H9 (cell line): ENCODE data around the gene C16orf74. TPM values are rescaled to one million over a fixed set of nuclear protein-coding genes. Genes with fewer than 3 reads are reported as not detected.

Experiments used
- DNase-seq: peaks from one replicate; pipeline ENCODE4 v3.0.0-alpha.2; 2017
- H2AFZ ChIP-seq: one replicate; pipeline ENCODE4 v1.6.1; 2013; ENCODE audit warnings: mild to moderate bottlenecking, low read length, control low read depth, moderate library complexity
- H2AK5ac ChIP-seq: 2 replicates; pipeline ENCODE4 v1.6.1; 2013; ENCODE audit warnings: low read length, control low read depth, mixed read lengths; ENCODE audit not compliant: insufficient read length
- H2BK120ac ChIP-seq: one replicate; pipeline ENCODE4 v1.6.1; 2013; ENCODE audit warnings: low read depth, mild to moderate bottlenecking, low read length, control low read depth, inconsistent platforms; ENCODE audit not compliant: poor library complexity, severe bottlenecking
- H2BK12ac ChIP-seq: 2 replicates; pipeline ENCODE4 v1.6.1; 2013; ENCODE audit warnings: low read length, control low read depth, mixed read lengths, low read depth; ENCODE audit not compliant: insufficient read length
- H2BK15ac ChIP-seq: 2 replicates; pipeline ENCODE4 v1.6.1; 2013; ENCODE audit warnings: low read depth, low read length, control low read depth
- H2BK20ac ChIP-seq: one replicate; pipeline ENCODE4 v1.6.1; 2013; ENCODE audit warnings: low read depth, mild to moderate bottlenecking, low read length, control low read depth, inconsistent platforms; ENCODE audit not compliant: poor library complexity, severe bottlenecking
- H2BK5ac ChIP-seq: 2 replicates; pipeline ENCODE4 v1.6.1; 2013; ENCODE audit warnings: low read length, control low read depth, mixed read lengths; ENCODE audit not compliant: insufficient read length
- H3K14ac ChIP-seq: 2 replicates; pipeline ENCODE4 v1.6.1; 2013; ENCODE audit warnings: low read length, control low read depth; ENCODE audit not compliant: insufficient read depth
- H3K18ac ChIP-seq: 2 replicates; pipeline ENCODE4 v1.6.1; 2013; ENCODE audit warnings: low read depth, mild to moderate bottlenecking, mixed read lengths, low read length, control low read depth; ENCODE audit not compliant: insufficient read length
- H3K23ac ChIP-seq: 2 replicates; pipeline ENCODE4 v1.6.1; 2013; ENCODE audit warnings: low read length, control low read depth, mixed read lengths, low read depth; ENCODE audit not compliant: insufficient read length
- H3K23me2 ChIP-seq: 2 replicates; pipeline ENCODE4 v1.6.1; 2013; ENCODE audit warnings: low read depth, mild to moderate bottlenecking, mixed read lengths, low read length, control low read depth; ENCODE audit not compliant: insufficient read length, poor library complexity, severe bottlenecking
- H3K27ac ChIP-seq: 2 replicates; pipeline ENCODE4 v1.5.1; 2013; ENCODE audit warnings: low read length, control low read depth, mixed read lengths, low read depth; ENCODE audit not compliant: insufficient read length
- H3K27me3 ChIP-seq: 2 replicates; pipeline ENCODE4 v1.6.1; 2013; ENCODE audit warnings: low read length, control low read depth, inconsistent platforms; ENCODE audit not compliant: insufficient read depth
- H3K4ac ChIP-seq: 2 replicates; pipeline ENCODE4 v1.6.1; 2013; ENCODE audit warnings: low read depth, mild to moderate bottlenecking, control low read depth, inconsistent platforms, low read length, moderate library complexity
- H3K4me1 ChIP-seq: 2 replicates; pipeline ENCODE4 v1.6.1; 2013; ENCODE audit warnings: low read length, control low read depth, inconsistent platforms; ENCODE audit not compliant: insufficient read depth
- H3K4me2 ChIP-seq: 2 replicates; pipeline ENCODE4 v1.6.1; 2013; ENCODE audit warnings: low read length, control low read depth, mixed read lengths; ENCODE audit not compliant: insufficient read length, insufficient read depth
- H3K56ac ChIP-seq: 2 replicates; pipeline ENCODE4 v1.6.1; 2013; ENCODE audit warnings: low read depth, mild to moderate bottlenecking, mixed read lengths, low read length, control low read depth; ENCODE audit not compliant: insufficient read length
- H3K79me1 ChIP-seq: 2 replicates; pipeline ENCODE4 v1.6.1; 2013; ENCODE audit warnings: low read depth, mild to moderate bottlenecking, moderate library complexity, low read length, control low read depth, inconsistent platforms; ENCODE audit not compliant: insufficient read depth, poor library complexity, severe bottlenecking
- H3K79me2 ChIP-seq: 2 replicates; pipeline ENCODE4 v1.6.1; 2013; ENCODE audit warnings: low read length, control low read depth, inconsistent platforms; ENCODE audit not compliant: insufficient read depth
- H3K9ac ChIP-seq: 2 replicates; pipeline ENCODE4 v1.6.1; 2013; ENCODE audit warnings: low read length, control low read depth, mixed read lengths; ENCODE audit not compliant: insufficient read length; ENCODE audit errors: extremely low read depth
- H3K9me3 ChIP-seq: one replicate; pipeline ENCODE4 v1.6.1; 2013; ENCODE audit warnings: low read depth, low read length, inconsistent platforms; ENCODE audit not compliant: control insufficient read depth
- H3T11ph ChIP-seq: one replicate; pipeline ENCODE4 v1.6.1; 2013; ENCODE audit warnings: mild to moderate bottlenecking, low read length, control low read depth, inconsistent platforms
- H4K20me1 ChIP-seq: one replicate; pipeline ENCODE4 v1.6.1; 2013; ENCODE audit not compliant: control insufficient read depth, insufficient read length, insufficient read depth
- H4K5ac ChIP-seq: 2 replicates; pipeline ENCODE4 v1.6.1; 2013; ENCODE audit warnings: low read depth, mild to moderate bottlenecking, mixed read lengths, low read length, control low read depth; ENCODE audit not compliant: insufficient read length
- H4K8ac ChIP-seq: replicated peaks from 2 replicates; pipeline ENCODE4 v1.6.1; 2013; ENCODE audit warnings: low read length, control low read depth, mixed read lengths, low read depth; ENCODE audit not compliant: insufficient read length
- H4K91ac ChIP-seq: 2 replicates; pipeline ENCODE4 v1.6.1; 2013; ENCODE audit warnings: low read depth, mild to moderate bottlenecking, moderate library complexity, mixed read lengths, low read length, control low read depth; ENCODE audit not compliant: insufficient read length
- H3K27ac Mint-ChIP-seq, 3 experiments: 2 replicates in 2 of 3; 3 replicates in 1 of 3; pipeline ENCODE4 v1.8.0; 2020 to 2021; ENCODE audit warnings: mixed read lengths in 3 of 3, mild to moderate bottlenecking in 1 of 3, moderate library complexity in 1 of 3
- H3K27me3 Mint-ChIP-seq: 2 replicates; pipeline ENCODE4 v1.8.0; 2021; ENCODE audit warnings: low read depth, mild to moderate bottlenecking, moderate library complexity, mixed read lengths
- H3K36me3 Mint-ChIP-seq, 3 experiments: 2 replicates in 2 of 3; 3 replicates in 1 of 3; pipeline ENCODE4 v1.8.0; 2020 to 2021; ENCODE audit warnings: low read depth in 3 of 3, mixed read lengths in 3 of 3; ENCODE audit not compliant: insufficient read depth in 1 of 3
- H3K4me1 Mint-ChIP-seq, 2 experiments: 2 replicates each; pipeline ENCODE4 v1.8.0; 2020; ENCODE audit warnings: mixed read lengths in 2 of 2
- H3K4me3 Mint-ChIP-seq, 2 experiments: 2 replicates in 1 of 2; 3 replicates in 1 of 2; pipeline ENCODE4 v1.8.0; 2020 to 2021; ENCODE audit warnings: mild to moderate bottlenecking in 2 of 2, mixed read lengths in 2 of 2, moderate library complexity in 1 of 2
- H3K9me3 Mint-ChIP-seq, 2 experiments: 2 replicates in 1 of 2; 3 replicates in 1 of 2; pipeline ENCODE4 v1.8.0; 2020; ENCODE audit warnings: mild to moderate bottlenecking in 2 of 2, mixed read lengths in 2 of 2, moderate library complexity in 1 of 2
- CTCF ChIP-seq: fragments of 200-600 bp; sonication (generic); conservative IDR thresholded peaks from 3 replicates; pipeline ENCODE4 v1.8.0; 2021; ENCODE audit warnings: antibody characterized with exemption, mild to moderate bottlenecking
- WGBS: extraction: QIAGEN DNeasy Blood & Tissue Kit; methylation state at CpG from one replicate; pipeline ENCODE4 v1.1.7; 2013; ENCODE audit warnings: missing lambda C conversion rate, low lambda C conversion rate, mixed read lengths; ENCODE audit not compliant: insufficient read length; ENCODE audit errors: extremely low coverage; 5-methylcytosine and 5-hydroxymethylcytosine counted together
- total RNA-seq: library from RNA; stranded (reverse); gene quantifications from 2 replicates; pipeline ENCODE4 v1.2.1, GENCODE V29; 2021

Gene C16orf74
- total RNA-seq, 1 experiment from 2014 or later: 5.6 TPM

DNA sequence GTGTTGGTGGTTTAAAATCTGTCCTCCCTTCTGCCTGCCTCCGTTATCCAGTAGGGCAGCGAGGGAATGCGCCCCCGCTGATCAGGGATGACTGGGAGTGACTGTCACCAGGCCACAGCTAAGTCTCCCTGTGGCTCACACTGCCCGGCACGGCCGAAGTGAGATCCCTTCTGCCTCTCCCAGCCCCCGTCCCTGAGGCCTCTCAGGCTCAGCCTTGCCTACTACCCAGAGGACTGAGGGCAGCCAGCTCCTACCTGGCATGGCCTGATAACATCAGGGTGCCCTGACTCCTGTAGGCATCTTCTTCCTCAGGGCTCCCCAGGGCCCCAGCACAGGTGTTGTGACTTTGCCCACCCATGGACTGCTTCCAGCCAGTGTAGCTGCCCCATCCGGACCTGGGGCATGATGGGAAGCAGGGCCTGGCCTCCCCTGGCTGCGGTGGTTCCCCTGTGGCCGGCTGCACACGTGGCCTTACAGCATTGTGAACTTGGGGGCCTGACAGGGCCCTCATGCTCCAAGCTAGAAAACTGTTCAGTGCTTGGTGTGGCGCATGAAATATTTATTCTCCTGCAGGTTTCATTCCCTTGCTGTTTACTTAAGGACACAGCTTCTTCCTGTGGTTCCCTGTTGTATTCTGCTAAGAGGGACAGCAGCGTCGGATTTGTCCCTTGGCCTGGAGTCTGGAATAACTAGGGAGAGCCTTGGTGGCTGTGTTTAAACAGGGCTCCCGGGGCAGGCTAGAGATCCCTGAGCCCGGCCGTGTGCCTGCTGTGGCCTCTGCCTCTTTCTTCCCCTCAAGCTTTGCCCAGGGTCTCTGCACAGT lies 92.2 kb downstream of the C16orf74 start:
- Histone ChIP-seq H4K8ac (no peak overlapping the region), H3K14ac (no peak overlapping the region), H4K5ac (no peak overlapping the region), H2BK15ac (no peak overlapping the region), H2BK20ac (no peak overlapping the region), H3K4me1 (no peaks in the 10 kb centered on the region), H3K4ac (no peak overlapping the region), H3K9me3 (no peaks in the 10 kb centered on the region), H2AK5ac (no peak overlapping the region), H3K23me2 (no peaks in the 10 kb centered on the region), H3K79me1 (peaks cover under 1% of the 10 kb centered on the region), H3K56ac (no peak overlapping the region), H3K4me2 (no peak overlapping the region), H2BK120ac (no peak overlapping the region), H3K18ac (no peak overlapping the region), H2BK5ac (no peak overlapping the region), H2BK12ac (no peak overlapping the region), H3K23ac (no peak overlapping the region), H4K20me1 (no peaks in the 10 kb centered on the region), H3T11ph (no peak overlapping the region), H4K91ac (no peak overlapping the region), H3K27me3 (no peaks in the 10 kb centered on the region), H3K27ac (no peak overlapping the region), H3K9ac (no peak overlapping the region), H3K79me2 (no peaks in the 10 kb centered on the region), H2AFZ (no peak overlapping the region)
- no CpG with 5 or more reads among the region's 18 CpGs for WGBS
- no peak overlapping the region for H3K4me3 Mint-ChIP-seq
- peaks cover 4% of the 10 kb centered on the region in 2 experiments; a peak in 3 of 4 replicates for H3K4me1 Mint-ChIP-seq
- DNase-seq: no peak
- no peak overlapping the region for H3K27ac Mint-ChIP-seq
- TF ChIP-seq CTCF: no peak
- peaks cover 48 to 93% (median 91%) of the 10 kb centered on the region in 3 experiments for H3K36me3 Mint-ChIP-seq
- H3K27me3 Mint-ChIP-seq: no peaks in the 10 kb centered on the region; the same call in 1 of the 2 replicates
- H3K9me3 Mint-ChIP-seq: no peaks in the 10 kb centered on the region
